MCF 10A (cell line): ENCODE results near the gene CA10. TPM values are rescaled to one million over a fixed set of nuclear protein-coding genes. Genes with fewer than 3 reads are reported as not detected.
A peak's percentile ranks its signal among the peaks of the same experiment; 100 is the strongest.

ENCODE experiments used
- BruUV-seq: library from RNA; stranded (reverse); fragments of 400-500 nt; replicated peaks from 2 replicates; lab custom pipeline; 2021; lab: Mats Ljungman, UMichigan
- CTCF ChIA-PET: fragments of 300-600 bp; sonication (Branson Sonifier 250); formaldehyde crosslinking; extraction: SDS; loops from one replicate; lab custom pipeline; 2021; ENCODE audit warnings: antibody characterized with exemption, inconsistent platforms; lab: Yijun Ruan, JAX
- POLR2A ChIA-PET: fragments of 300-600, 350-650 bp; sonication (Branson Sonifier 250); formaldehyde crosslinking; extraction: SDS; loops from one replicate; lab custom pipeline; 2020; ENCODE audit warnings: antibody characterized with exemption, inconsistent platforms; lab: Yijun Ruan, JAX
- DNase-seq: peaks from one replicate; pipeline ENCODE4 v3.0.0-alpha.2; 2018; ENCODE audit not compliant: unreplicated experiment
- H3K27ac Mint-ChIP-seq: one replicate; pipeline ENCODE4 v1.8.0; 2022; ENCODE audit warnings: mild to moderate bottlenecking, low read depth, mixed read lengths; ENCODE audit not compliant: unreplicated experiment
- H3K27me3 Mint-ChIP-seq: one replicate; pipeline ENCODE4 v1.8.0; 2022; ENCODE audit warnings: mixed read lengths; ENCODE audit not compliant: insufficient read depth, unreplicated experiment
- H3K36me3 Mint-ChIP-seq: one replicate; pipeline ENCODE4 v1.8.0; 2022; ENCODE audit warnings: mild to moderate bottlenecking, moderate library complexity, mixed read lengths; ENCODE audit not compliant: insufficient read depth, unreplicated experiment
- H3K4me1 Mint-ChIP-seq: one replicate; pipeline ENCODE4 v1.8.0; 2022; ENCODE audit warnings: mixed read lengths; ENCODE audit not compliant: insufficient read depth, unreplicated experiment
- H3K4me3 Mint-ChIP-seq: one replicate; pipeline ENCODE4 v1.8.0; 2022; ENCODE audit warnings: mild to moderate bottlenecking, moderate library complexity, mixed read lengths; ENCODE audit not compliant: unreplicated experiment
- H3K9me3 Mint-ChIP-seq: one replicate; pipeline ENCODE4 v1.8.0; 2022; ENCODE audit warnings: mixed read lengths; ENCODE audit not compliant: unreplicated experiment
- intact Hi-C: fragments of 100-400 bp; cut with micrococcal nuclease; formaldehyde crosslinking; loops from 2 replicates; pipeline ENCODE4 v1.14.1; 2022
- total RNA-seq: library from RNA; stranded (reverse); gene quantifications from 2 replicates; pipeline ENCODE4 v1.2.3, GENCODE V29; 2022
- TF ChIP-seq, protein P1 (sequence below): fragments of 200-600 bp; IDR thresholded peaks from one replicate; pipeline ENCODE4 v1.8.0; 2022; ENCODE audit warnings: antibody characterized with exemption, mild to moderate bottlenecking; ENCODE audit not compliant: unreplicated experiment

Gene CA10
- total RNA-seq, 1 experiment from 2014 or later, result not detected

DNA sequence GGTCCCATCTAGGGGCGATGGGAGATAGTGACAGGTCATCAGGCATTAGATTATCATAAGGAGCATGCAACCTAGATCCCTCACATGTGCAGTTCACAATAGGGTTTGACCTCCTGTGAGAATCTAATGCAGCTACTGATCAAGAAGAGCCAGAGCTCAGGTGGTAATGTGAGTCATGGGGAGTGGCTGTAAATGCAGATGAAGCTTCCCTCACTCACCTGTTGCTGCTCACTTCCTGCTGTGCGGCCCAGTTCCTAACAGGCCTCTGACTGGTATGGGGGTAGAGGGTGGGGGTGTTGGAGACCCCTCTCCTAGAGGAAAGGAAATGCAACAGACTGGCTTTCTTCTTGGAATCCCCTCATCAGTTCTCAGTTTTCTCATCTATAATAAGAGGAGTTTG, 131.4 kb downstream of the CA10 start:
- intact Hi-C loops, result no loop called here
- no peaks in the 10 kb centered on the region for H3K27me3 Mint-ChIP-seq
- BruUV-seq, result no TSS peak
- H3K36me3 Mint-ChIP-seq, result no peaks in the 10 kb centered on the region
- peaks cover 20% of the 10 kb centered on the region for H3K4me1 Mint-ChIP-seq
- H3K4me3 Mint-ChIP-seq, result no peak overlapping the region
- TF ChIP-seq, protein P1, sequence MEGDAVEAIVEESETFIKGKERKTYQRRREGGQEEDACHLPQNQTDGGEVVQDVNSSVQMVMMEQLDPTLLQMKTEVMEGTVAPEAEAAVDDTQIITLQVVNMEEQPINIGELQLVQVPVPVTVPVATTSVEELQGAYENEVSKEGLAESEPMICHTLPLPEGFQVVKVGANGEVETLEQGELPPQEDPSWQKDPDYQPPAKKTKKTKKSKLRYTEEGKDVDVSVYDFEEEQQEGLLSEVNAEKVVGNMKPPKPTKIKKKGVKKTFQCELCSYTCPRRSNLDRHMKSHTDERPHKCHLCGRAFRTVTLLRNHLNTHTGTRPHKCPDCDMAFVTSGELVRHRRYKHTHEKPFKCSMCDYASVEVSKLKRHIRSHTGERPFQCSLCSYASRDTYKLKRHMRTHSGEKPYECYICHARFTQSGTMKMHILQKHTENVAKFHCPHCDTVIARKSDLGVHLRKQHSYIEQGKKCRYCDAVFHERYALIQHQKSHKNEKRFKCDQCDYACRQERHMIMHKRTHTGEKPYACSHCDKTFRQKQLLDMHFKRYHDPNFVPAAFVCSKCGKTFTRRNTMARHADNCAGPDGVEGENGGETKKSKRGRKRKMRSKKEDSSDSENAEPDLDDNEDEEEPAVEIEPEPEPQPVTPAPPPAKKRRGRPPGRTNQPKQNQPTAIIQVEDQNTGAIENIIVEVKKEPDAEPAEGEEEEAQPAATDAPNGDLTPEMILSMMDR, result no peak
- POLR2A ChIA-PET, result interaction anchor here (0.6 to 1.4 kb wide), 4 partner anchors 12 to 1189 kb away, joined by 3 to 5 read pairs (median 4); no protein-coding TSS in a partner anchor
- H3K9me3 Mint-ChIP-seq, result no peaks in the 10 kb centered on the region
- peak; percentile 45 for DNase-seq
- CTCF ChIA-PET, result interaction anchor here (1.1 kb wide), 1 partner anchor 30 kb away, joined by 3 read pairs; no protein-coding TSS in a partner anchor
- H3K27ac Mint-ChIP-seq, result peak overlapping the region; percentile 19

DNA sequence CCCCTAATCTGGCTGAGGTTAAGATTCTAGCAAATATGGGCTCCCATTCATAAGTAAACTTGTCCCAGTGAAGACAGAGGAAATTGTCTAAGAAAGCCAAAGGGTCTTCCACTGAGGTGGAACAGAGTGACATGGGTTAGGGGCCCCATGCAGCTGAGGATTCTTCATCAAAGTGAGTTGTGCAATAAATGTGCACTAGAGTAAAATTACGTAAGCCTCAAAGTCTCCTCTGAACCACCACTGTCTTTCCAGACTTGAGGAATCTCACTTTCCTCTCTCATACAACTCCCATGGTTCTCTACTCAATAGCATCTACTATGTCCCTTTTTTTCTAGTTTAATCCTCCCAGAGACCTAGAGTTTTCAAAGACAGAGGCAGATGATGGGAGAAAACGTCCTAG, 132.4 kb downstream of the CA10 start:
- Mint-ChIP-seq H3K4me1 (peaks cover 20% of the 10 kb centered on the region), H3K4me3 (no peak overlapping the region), H3K27ac (no peak overlapping the region), H3K27me3 (no peaks in the 10 kb centered on the region), H3K9me3 (no peaks in the 10 kb centered on the region), H3K36me3 (no peaks in the 10 kb centered on the region)
- DNase-seq, result no peak
- BruUV-seq, result no TSS peak
- ChIA-PET CTCF (interaction anchor here (0.7 kb wide), 1 partner anchor 59 kb away, joined by 3 read pairs; no protein-coding TSS in a partner anchor), POLR2A (no interaction called here)
- TF ChIP-seq, protein P1, result no peak
- intact Hi-C loops, result no loop called here

DNA sequence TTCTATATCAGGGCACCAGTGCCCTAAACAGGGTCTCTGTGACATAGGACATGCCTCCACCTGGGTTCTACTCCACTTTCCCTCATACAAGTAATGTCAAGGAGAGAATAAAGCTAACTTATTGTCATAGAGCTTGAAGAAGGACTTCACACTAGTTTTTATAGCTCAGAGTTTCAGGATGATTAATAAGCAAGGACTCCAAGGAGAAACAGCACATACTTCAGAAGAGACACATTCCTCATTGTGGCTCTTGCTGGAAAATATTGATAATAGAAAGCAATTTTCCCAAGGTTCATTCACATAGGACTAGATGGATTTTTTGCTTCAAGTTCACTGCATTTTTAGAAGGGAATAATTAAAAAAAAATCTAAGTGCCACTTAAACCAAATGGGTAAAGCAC, 133.3 kb downstream of the CA10 start:
- POLR2A ChIA-PET, result no interaction called here
- BruUV-seq, result no TSS peak
- intact Hi-C loops, result no loop called here
- H3K4me1 Mint-ChIP-seq, result peaks cover 20% of the 10 kb centered on the region
- CTCF ChIA-PET, result no interaction called here
- H3K27me3 Mint-ChIP-seq, result no peaks in the 10 kb centered on the region
- no peak overlapping the region for H3K4me3 Mint-ChIP-seq
- H3K27ac Mint-ChIP-seq, result no peak overlapping the region
- H3K9me3 Mint-ChIP-seq, result no peaks in the 10 kb centered on the region
- TF ChIP-seq, protein P1, result no peak
- H3K36me3 Mint-ChIP-seq, result no peaks in the 10 kb centered on the region
- no peak for DNase-seq

DNA sequence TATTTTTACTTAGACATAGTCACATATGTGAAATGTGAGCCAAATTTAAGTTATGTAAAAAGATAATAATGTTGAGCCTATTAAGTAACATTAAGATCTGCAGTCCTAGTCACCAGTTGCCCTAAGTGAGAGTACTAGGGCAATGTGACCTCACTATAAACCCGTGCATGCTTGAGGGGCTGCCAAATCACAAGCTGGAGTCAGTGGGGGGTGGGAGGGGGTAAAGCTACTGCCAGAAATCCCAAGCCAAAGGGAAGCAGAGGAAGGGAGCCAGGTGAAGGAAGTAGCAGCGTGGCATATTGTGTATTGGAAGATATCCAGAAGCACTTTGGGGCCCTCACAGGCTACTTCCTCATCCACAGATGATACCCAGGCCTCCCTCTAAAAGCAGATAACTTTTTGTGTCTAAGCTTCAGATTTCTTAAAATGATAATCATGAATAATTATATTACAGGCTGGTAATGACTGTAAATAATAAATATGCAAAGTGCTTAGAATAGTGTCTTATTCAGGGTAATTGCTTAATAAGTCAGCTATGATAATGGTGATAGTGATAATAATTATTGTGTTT, 134.1 kb downstream of the CA10 start:
- Mint-ChIP-seq H3K9me3 (no peaks in the 10 kb centered on the region), H3K36me3 (no peaks in the 10 kb centered on the region), H3K27me3 (no peaks in the 10 kb centered on the region), H3K27ac (no peak overlapping the region), H3K4me1 (peaks cover 20% of the 10 kb centered on the region), H3K4me3 (no peak overlapping the region)
- DNase-seq, result no peak
- ChIA-PET POLR2A (no interaction called here), CTCF (no interaction called here)
- TF ChIP-seq, protein P1, result no peak
- intact Hi-C loops, result no loop called here
- BruUV-seq, result no TSS peak
